GM21717 (cell line): Measurements from ENCODE around the gene FAM135A.

Source experiments
- ATAC-seq: cut with Tn5 transposase; IDR thresholded peaks from one replicate; pipeline ENCODE4 v1.9.1; 2021; ENCODE audit warnings: mild to moderate bottlenecking, moderate library complexity; ENCODE audit not compliant: unreplicated experiment

Gene FAM135A

DNA sequence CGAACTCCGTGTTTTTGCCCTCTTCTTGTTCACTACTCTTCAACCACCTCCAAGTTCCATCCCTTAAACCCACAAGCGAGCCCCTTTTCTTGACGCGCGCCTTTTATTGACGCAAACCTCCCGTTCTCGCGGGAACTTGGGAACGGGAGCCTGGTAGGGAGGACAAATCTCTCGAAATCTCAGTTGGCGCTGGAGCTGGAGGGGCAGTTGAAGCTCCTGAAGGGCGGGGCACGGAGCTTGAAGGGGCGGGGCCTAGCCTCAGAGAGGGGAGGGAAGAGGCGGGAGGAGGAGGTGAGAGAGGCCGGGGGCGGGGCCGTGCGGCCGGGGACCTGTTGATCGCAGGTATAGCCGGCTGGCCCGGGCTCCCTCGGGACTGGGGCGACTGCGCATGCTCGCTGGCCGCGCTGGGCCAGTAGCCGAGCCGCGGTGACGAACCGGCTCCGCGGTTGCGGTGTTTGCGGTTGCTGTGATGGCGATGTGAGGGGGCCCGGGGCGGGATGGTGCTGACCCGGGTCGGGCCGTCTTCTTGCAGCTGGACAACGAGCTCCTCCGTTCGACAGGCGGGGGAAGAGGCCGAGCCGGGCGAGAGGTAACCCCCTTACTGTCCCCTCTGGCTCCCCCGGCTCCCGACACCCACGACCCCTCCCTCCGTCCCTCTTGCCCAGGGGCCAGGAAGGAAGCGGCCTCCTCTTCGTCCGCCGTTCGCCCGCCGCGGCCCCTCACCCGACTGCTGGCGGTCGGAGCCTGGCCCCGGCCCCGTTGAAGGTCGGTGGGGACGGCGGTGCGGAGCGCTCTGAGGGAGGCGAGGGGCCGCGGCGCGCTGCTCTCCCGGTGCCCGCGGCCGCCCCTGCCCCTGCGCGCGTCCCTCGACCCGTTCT lies at the start of gene FAM135A:
TSS of gene FAM135A (plus strand) at position 395 of the 878 bp plus-strand sequence. CDS start 14,835 bp downstream, outside the sequence.
- ATAC-seq, result peak; percentile 88

DNA sequence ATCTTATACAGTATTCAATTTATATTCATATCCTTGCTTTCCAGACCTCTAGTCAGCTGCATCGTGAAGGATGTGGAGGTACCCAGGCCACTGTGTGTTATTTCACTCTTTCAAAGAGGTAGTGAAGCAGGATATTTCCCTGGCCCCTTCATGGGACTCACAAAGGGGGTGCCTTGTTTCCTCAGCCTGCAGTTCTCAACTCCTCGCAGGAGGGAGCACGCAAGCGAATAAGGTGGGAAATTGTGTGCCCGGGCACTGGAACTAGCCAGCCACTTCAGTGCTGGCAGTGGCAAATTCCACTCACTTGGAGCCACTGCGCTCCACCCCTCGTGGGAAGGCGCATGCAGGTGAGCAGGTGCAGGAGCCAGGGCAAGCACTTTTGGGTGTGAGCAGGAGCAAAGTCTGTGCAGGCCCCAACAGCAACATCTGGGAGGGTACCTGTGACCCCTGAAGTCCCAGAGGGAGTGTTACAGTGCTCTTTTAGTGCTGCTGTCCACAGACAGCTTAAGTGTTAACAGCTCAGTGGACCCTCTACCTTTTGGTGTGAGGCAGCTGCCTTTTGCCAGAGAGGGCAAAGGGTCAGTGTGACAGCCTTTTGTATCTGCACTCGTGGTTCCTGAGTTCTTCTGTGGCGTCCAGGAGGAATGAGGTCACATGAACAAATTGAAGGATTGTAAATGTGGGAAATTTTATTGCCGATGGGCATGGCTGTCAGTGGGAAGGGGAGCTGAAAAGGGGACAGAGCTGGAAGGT lies 49.4 kb upstream of the FAM135A start:
- ATAC-seq, result no peak

DNA sequence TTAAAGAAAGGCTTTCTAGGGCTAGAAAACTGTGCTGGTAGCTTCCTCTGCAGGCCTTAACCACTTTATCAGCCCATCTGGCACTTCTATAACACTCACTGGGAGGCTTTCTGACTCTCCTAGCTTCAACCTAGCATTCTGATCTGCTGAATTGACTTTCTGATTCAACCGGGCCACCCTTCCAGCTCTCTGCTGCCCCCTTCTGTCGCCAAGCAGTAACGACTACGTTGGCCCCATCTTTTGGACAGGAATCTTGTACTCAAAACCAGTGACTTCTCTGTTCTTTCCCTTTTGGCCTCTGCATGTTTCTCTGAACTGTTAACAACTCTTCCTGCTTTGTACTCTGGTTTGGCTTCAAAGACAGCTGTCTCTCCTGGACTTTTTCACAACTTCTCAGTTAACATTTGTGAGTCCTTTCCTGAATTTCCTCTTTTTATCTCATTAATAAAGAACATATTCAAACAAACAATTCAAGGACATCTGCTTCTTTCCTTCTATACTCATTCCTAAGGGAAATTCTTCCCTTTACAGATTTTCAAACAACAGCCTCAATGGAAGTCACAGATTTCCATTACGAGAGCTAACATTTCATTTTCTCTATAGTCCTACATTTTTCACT lies 43.9 kb upstream of the FAM135A start:
- peak; percentile 88 for ATAC-seq

DNA sequence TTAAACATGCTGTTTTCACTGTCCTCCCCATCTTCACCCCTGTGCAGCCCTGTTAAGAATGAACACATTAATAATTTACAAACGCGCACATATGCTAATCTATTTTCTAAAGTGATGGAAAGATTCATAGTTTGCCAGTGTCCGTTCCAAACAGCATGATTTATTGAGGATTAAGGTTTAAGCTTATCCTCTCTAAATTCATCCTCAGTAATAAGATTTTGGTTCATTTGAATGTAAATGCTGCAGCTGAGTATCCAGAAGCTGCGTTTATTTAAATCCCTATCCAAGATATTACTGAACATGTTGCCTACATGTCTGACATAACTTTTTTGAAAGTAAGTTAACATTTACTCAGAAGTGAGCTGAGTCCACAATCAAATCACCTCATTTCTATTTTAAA lies 42.8 kb upstream of the FAM135A start:
- ATAC-seq, result no peak

DNA sequence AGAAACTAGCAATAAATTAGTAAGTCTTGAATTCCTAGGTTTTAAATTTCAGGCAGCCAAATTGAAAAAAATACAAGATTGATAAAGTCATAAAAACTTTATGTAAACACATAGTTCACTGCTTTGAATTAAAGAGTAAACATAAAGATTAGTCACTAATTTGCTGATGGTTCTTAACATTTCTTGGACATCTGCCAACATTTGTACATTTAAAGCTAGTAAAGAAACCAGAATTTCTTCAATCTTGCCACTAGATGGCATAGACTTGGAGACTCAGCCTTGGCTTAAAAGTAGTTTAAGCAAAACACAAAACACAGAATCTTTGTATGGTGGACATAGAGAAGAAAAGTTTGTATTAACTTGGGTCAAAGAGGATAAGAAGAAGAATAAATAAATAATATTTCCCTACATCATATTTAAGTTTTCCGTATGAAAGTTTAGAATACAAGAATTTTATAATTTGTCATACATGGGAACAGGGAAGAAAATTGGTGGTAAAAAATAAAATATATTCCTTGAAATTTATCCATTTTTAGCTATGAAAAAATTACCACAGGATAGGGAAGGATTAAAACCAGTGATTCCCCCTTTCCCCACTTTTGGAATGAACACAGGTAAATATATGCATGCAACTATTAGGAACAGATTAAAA lies 41.7 kb upstream of the FAM135A start:
- ATAC-seq, result no peak

DNA sequence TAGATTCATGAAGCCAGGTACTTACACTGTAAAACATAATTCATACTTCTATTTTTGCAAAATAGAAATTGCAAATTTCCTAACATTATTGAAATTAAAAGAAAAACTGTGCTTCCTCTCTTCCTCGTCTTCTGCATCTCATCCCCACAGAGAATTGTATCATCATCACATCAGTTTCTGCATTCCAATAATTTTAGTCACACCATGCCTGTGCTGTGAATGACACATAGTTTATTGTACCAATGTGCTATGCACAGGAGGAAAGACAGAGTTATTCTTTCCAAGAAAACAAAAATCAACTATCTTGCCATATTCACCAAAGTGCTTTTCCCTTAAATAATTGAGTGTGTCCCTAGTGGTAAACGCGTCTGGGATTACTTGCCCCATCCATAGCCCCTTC lies 38.1 kb upstream of the FAM135A start:
- ATAC-seq, result no peak

DNA sequence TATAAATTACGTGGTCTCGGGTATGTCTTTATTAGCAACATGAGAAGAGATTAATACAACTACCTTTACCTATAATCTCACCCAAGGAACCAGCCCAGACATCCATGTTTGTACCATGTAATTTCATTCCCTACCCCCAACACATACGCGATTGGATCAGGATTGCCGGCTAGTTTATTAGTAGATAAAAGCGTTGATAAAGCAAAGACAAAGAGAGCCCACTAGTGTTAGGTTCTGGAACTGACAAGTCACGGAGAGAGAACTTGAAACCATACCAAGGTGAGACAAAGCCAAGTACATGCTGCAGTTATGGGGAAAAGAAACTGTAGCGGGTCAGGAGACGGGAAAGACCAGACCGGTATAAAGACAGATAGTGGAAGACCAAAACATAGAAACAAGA lies 37.4 kb upstream of the FAM135A start:
- ATAC-seq, result no peak

DNA sequence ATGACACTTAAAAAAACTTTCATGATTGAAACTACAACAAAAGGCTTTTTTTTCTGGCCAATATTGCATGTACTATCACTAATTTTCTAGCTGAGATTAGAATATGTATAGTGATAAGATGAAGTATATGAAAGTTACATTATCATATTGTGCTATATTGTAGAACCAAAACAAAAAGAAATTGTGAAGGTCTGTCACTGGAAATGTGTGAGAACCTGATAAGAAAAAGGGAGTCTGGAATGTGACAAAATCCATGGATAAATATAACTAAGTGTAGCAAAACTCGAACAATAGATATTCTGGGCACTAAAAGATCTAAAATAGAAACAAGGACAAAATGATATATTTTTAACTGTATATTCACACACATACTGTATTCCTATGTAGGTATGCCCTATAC lies 36.7 kb upstream of the FAM135A start:
- no peak for ATAC-seq

DNA sequence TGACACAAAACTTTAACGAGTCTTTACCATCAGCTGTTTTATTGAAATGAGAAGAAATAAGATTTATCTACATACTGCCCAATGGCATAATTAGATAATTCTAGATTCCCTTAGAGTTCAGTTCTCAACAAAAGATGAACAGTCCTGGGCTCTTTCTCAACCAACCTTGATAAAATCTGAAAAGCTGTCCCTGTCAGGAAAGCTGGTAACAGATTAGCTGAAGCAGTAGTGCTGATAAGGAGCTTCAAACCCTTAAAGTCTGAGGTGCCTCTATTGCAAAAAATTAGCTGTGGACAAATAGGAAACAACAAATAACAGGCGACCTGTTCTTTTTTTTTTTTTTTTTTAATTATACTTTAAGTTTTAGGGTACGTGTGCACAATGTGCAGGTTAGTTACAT lies 35.9 kb upstream of the FAM135A start:
- no peak for ATAC-seq

DNA sequence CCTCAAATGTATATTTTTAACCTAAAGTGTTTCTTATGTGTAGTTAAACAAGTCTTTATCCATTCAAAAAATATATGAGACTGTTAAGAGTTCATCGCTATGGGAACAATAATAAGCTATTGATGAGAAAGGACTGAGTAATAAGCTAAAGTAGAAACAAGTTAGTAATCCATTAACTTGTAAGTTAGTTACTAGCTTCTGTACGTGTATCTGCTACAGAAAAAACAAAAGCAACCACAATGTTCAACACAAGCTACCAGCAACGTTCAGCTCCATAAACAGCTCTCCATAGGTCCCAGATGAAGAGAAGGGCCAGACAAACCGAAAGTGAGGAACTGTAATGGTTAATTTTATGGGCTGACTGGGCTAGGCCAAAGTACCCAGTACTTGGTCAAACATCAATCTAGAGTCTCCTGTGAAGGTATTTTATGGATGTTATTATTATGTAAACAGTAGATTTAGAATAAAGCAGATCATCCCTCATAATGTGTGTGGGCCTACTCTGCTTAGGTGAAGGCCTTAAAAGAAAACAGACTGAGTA lies 33.8 kb upstream of the FAM135A start:
- ATAC-seq, result no peak

DNA sequence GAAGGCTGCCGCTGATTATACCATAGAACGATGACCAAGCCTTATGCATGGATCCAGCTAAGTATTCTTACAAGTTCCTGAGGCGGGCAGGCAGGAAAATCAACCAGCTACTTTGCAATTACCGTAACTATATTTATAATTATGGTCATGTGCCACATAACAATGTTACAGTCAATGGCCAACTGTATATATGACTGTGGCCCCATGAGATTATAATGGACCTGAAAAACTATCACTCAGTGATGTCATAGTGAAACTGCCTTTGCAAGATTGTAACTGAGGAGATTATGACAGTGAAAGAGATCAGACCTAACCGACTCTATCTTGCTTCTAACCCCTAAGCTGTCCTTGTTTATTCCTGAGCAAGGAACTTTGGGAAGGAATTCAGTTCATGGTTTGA lies 33.1 kb upstream of the FAM135A start:
- ATAC-seq, result peak; percentile 88

DNA sequence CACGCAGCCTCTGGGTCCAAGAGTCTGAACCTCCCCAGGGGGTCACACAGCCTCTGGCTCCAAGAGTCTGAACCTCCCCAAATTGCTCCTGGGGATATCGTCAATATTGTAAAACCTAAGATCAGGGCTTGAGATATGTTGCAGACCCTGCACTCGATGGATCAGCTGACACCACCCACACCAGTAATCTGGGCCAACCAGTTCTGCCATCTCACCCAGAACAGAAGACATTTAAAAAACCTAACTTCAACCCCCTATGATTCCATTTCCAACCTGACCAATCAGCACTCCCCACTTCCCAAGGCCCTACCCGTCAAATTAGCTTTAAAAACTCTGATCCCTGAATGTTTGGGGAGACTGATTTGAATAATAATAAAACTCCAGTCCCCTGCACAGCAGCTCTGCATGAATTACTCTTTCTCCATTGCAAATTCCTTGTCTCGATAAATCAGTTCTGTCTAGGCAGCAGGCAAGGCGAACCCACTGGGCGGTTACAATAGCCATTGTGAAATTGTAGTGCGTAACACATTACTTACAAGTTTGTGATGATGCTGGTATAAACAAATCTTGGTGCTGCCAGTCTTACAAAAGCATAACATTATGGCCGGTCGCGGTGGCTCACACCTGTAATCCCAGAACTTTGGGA lies 32.4 kb upstream of the FAM135A start:
- no peak for ATAC-seq

DNA sequence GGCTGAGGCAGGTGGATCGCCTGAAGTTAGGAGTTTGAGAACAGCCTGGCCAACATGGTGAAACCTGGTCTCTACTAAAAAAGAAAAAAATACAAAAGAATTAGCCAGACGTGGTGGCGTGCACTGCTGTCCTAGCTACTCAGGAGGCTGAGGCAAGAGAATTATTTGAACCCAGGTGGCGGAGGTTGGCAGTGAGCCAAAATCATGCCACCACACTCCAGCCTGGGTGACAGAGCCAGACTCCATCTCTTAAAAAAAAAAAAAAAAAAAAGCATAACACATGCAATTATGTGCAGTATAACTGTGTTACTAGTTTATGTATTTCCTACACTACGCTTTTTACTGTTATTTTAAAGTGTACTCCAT lies 31.9 kb upstream of the FAM135A start:
- ATAC-seq, result no peak

DNA sequence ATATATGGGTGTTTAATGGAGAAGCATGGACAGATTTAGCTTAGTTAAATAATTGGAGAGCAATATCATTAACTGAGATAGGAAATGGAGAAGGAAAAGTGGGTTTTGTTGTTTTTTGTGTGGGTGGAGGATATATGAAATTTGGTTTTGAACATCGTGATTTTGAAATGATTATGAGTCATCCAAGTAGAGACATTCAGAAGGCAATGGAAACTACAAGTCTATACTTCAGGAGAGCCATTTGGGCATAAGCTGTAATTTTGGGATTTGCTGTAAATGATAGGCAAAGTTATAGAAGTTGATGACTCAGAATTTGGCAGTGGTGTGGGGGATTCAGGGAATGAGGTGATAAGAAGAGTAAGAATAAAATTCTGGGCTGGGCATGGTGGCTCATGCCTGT lies 27.4 kb upstream of the FAM135A start:
- ATAC-seq, result no peak

DNA sequence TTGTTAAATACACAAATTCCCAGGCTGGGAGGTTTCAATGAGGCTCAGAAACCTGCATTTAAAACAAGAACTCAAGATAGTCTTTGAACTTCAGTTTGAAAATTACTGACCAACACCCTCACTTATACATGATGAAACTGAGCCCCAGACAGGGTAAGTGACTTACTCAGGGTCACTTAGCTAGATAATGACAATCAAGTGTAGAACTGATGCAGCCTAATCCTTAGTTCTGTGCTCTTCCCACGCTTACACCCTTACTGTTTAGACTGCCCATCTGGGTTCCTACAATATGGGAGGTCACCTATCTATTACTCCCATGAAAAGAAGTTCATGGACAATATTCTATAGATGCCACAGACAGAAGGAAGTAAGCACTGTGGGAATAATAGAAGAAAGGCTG lies 24.5 kb upstream of the FAM135A start:
- ATAC-seq, result no peak

DNA sequence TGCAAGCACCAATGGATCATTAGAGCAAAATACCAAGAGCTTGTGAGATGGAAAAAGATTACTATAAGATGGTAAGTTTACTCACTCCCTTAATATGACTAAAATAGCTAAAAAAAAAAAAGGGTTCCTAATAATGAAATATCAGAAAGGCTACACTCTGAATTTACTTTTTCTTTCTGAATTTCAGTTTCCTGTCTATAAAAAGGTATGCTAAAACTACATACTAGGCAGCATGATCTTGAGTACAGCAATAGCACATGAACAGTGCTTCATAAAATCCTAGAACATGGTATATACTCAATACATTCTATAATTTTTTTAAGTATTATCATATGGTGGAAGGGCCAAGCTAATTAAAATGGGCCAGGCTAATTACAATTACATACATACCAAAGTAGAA lies 24.0 kb upstream of the FAM135A start:
- no peak for ATAC-seq

DNA sequence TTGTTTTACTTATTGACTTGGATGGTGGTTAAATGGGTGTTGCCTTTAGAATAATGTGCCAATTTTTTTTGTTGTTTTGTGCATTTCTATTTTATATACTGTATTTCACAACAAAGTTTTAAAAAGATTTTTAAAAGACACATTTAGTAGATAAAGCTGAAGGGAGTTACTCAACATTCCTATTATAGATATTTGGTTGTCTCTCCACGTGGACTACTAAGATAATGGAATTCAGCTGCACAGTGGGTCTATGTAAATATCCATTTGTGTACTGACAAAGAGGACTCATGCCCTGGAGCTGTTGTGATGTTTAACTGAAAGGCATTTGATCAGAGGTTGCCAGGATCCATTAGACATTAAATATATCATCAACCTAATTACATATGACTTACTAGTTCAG lies 23.2 kb upstream of the FAM135A start:
- no peak for ATAC-seq

DNA sequence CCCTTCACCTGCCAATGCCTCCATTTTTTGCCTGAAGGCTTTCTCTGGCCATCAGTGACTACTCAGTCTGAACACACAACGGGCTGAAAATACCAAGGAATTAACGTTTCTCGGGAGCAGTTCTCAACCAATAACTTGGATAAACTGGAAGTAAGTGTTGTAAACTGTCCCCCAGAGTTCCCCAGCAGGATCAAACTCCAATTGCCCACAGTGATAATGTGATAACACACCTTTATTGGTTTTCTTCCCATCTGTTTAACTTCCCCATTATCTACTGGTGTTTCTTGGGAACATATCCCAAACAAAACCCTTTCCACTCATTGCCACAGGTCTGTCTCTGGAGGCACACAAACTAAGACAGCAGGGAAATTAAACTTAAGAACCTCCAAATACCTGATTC lies 21.8 kb upstream of the FAM135A start:
- no peak for ATAC-seq

DNA sequence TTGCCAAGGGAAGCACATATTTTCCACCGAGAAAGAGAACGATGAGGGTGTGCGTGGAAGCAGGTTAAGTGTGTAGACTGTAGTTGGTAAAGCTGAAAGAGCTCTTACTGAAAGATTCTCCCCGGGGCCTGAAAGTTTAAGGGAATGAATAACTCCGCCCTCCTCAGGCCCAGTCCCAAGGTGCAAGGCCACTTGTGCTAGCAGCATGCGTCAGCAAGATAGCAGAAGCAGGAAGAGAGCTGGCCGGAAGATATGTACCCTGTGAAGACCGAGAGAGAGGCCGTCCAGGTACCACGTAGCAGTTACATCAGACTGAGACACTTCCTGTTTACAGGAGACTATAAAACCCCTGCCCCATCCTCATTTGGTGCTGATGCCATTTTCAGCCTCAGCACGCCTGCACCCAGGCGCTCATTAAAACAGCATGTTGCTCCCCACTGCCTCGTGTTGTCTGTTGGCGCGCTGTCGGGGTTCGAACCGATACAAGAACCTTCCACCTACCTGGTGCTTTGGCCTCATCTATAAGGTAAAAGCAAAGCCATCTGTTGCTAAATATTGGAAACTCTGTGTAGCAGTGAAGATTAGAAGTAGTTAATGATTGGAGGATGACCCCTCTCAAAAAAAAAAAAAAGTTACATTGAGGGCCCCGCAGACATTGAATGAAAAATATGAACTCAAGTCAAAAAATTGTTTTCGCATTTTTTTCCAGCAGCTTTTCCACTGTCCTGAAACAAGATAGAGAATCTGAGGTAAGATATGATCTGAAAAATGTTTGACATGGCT lies 18.6 kb upstream of the FAM135A start:
- no peak for ATAC-seq

DNA sequence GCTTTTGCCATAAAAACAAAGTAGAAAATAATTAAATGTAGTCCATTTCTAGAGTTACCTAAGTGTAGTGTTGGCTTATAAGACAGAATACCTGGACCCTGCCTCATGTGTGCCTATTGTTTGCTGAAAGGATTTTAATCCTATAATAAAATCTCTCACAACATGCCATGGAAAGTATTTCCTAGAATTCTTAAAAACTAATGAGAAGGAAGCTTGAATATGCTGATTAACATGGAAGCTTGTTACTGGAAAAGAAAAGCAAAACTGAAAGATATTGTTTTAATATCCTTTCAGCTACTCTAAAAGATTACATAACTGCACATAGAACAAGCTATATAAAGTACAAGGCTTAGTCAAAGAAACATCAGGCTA lies 18.0 kb upstream of the FAM135A start:
- ATAC-seq, result no peak
